Heart left ventricle (tissue), 13 donors: ENCODE measurements around the gene ECHDC3.

Experiments used
- CTCF ChIP-seq, 12 donors: fragments of 200-600 bp; sonication (generic) in 4 of 12; IDR thresholded peaks; one replicate each; pipeline versions ENCODE4 v1.5.0 to v1.8.0; 2018 to 2022; ENCODE audit warnings: antibody characterized with exemption in 12 of 12, mild to moderate bottlenecking in 5 of 12
- POLR2A ChIP-seq, 2 donors: fragments of 450-650 bp; IDR thresholded peaks; one replicate each; pipeline ENCODE4 v1.6.1; 2017; ENCODE audit warnings: antibody characterized with exemption in 2 of 2, mild to moderate bottlenecking in 2 of 2, moderate library complexity in 2 of 2
- donor health status: ischemic (EF 13 %, LVEDD 7.1; RV severe dilation, severe dysfunction).
- donor health status: DM: no; HTN: yes; CAD: no.
- donor health status: DM: no; HTN: no; CAD: no.
- donor health status: ischemic (EF 25% LVEDD 6.9; RV normal size, moderate dysfunction).
- donor health status: ischemic (EF 25% LVEDD 5.7; RV mildly dilated, moderate dysfunction).
- donor health status: ischemic (EF 35%, LVEDD 5.7; RV mildly dilated, moderate dysfunction).
- donor health status: nonischemic (EF 11% LVEDD 7.7; RV severe dilation, severe dysfunction).
- donor health status: DM: yes; HTN: yes; CAD: no.
- donor health status: PGD.
- donor health status: ischemic (EF 29% LVEDD 5.4; RV normal size, mild dysfunction).
- donor health status: nonischemic (EF 23%, LVEDD 6.1; RV moderate dilation, normal function).

DNA sequence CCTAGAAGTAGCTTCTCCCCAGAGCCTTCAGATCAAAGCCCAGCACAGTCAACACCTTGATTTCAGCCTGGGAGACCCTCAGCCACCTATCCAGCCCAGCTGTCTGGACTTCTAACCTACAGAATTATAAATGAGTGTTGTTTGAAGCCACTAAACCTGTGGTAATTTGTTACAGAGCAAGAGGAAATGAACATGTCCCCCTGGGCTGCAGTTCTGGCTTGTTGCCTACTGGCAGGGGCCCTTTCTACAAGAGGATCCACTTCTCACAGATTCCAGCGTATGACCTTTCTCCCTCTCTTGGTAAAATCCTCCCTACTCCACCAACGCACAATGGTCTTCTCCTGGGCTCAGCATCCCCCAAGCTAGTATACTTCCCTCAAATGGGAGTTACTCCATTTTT lies 46.4 kb upstream of the ECHDC3 start:
- TF ChIP-seq CTCF (IDR thresholded peaks at IDR 0.05) (no peak), POLR2A (IDR thresholded peaks at IDR 0.05) (no peak)
